HepG2 (cell line): ENCODE results near the gene TAS1R3. TPM values are rescaled to one million over a fixed set of nuclear protein-coding genes. Genes with fewer than 3 reads are reported as not detected.
A peak's percentile ranks its signal among the peaks of the same experiment; 100 is the strongest.

Experiments
- FOXJ3 ChIP-seq: sonication (generic); formaldehyde crosslinking; IDR thresholded peaks from 2 replicates; pipeline ENCODE4 v1.4.0; 2020; ENCODE audit warnings: missing genetic modification reagents, mild to moderate bottlenecking, borderline replicate concordance
- FOXK1 ChIP-seq: sonication (generic); formaldehyde crosslinking; IDR thresholded peaks from 2 replicates; pipeline ENCODE4 v1.4.0; 2020; ENCODE audit warnings: low read depth, missing genetic modification reagents, borderline replicate concordance
- GABPA ChIP-seq, 2 experiments: IDR thresholded peaks; 2 replicates each; pipeline ENCODE4 v1.6.1; 2011 to 2016; ENCODE audit warnings: low read depth in 2 of 2, low read length in 1 of 2, missing biosample characterization in 1 of 2, missing genetic modification characterization in 1 of 2
- GPN1 ChIP-seq: sonication (generic); formaldehyde crosslinking; IDR thresholded peaks from 2 replicates; pipeline ENCODE4 v1.5.1; 2020; ENCODE audit warnings: missing genetic modification reagents, borderline replicate concordance
- HMG20A ChIP-seq: IDR thresholded peaks from 2 replicates; pipeline ENCODE4 v1.6.1; 2016; ENCODE audit warnings: borderline replicate concordance
- MAFK ChIP-seq, 2 experiments: IDR thresholded peaks in 1 of 2; conservative IDR thresholded peaks in 1 of 2; 2 replicates each; pipeline ENCODE4 v1.6.1; 2011; ENCODE audit warnings: improper control_type of control experiment in 2 of 2, low read length in 2 of 2
- MTA1 ChIP-seq: sonication (generic); formaldehyde crosslinking; IDR thresholded peaks from 2 replicates; pipeline ENCODE4 v1.4.0; 2020; ENCODE audit warnings: missing genetic modification reagents, mild to moderate bottlenecking, borderline replicate concordance
- NCOA1 ChIP-seq: sonication (generic); formaldehyde crosslinking; IDR thresholded peaks from 2 replicates; pipeline ENCODE4 v1.9.0; 2021; ENCODE audit warnings: missing genetic modification reagents
- NCOA2 ChIP-seq: sonication (generic); formaldehyde crosslinking; IDR thresholded peaks from 2 replicates; pipeline ENCODE4 v1.8.0; 2022; ENCODE audit warnings: inconsistent platforms
- NR2F1 ChIP-seq, 2 experiments: fragments of 450-650 bp in 1 of 2; formaldehyde crosslinking in 1 of 2; IDR thresholded peaks; 2 replicates each; pipeline versions ENCODE4 v1.5.0 to v1.6.1; 2016 to 2020; ENCODE audit warnings: mild to moderate bottlenecking in 1 of 2, missing compliant biosample characterization in 1 of 2, missing genetic modification reagents in 1 of 2, moderate library complexity in 1 of 2
- RARA ChIP-seq: IDR thresholded peaks from 2 replicates; pipeline ENCODE4 v1.6.1; 2016; ENCODE audit warnings: missing genetic modification reagents, missing compliant biosample characterization
- REXO4 ChIP-seq: sonication (generic); formaldehyde crosslinking; IDR thresholded peaks from 2 replicates; pipeline ENCODE4 v1.8.0; 2022; ENCODE audit warnings: missing genetic modification reagents, mild to moderate bottlenecking, borderline replicate concordance
- SMYD3 ChIP-seq: sonication (generic); formaldehyde crosslinking; IDR thresholded peaks from 2 replicates; pipeline ENCODE4 v1.8.1; 2023; ENCODE audit warnings: mild to moderate bottlenecking, missing genetic modification reagents
- SNAPC5 ChIP-seq: sonication (generic); formaldehyde crosslinking; IDR thresholded peaks from 2 replicates; pipeline ENCODE4 v1.8.1; 2023; ENCODE audit warnings: mild to moderate bottlenecking, missing genetic modification reagents, borderline replicate concordance
- SP1 ChIP-seq, 2 experiments: fragments of 450-650 bp in 1 of 2; sonication (generic) in 1 of 2; formaldehyde crosslinking in 1 of 2; IDR thresholded peaks; 2 replicates each; pipeline versions ENCODE4 v1.4.0 to v1.6.1; 2016 to 2020; ENCODE audit warnings: missing genetic modification reagents in 1 of 2
- TBL1XR1 ChIP-seq: fragments of 150-350 bp; IDR thresholded peaks from 2 replicates; pipeline ENCODE4 v1.6.1; 2014; ENCODE audit warnings: borderline replicate concordance, low read length; ENCODE audit not compliant: partially characterized antibody
- U2AF1 ChIP-seq: fragments of 200-400 bp; formaldehyde crosslinking; optimal IDR thresholded peaks from 2 replicates; pipeline ENCODE3; 2017; ENCODE audit warnings: mild to moderate bottlenecking, low read depth, low read length
- ZBTB44 ChIP-seq: sonication (generic); formaldehyde crosslinking; IDR thresholded peaks from 2 replicates; pipeline ENCODE4 v1.4.0; 2020; ENCODE audit warnings: missing genetic modification reagents
- ZNF138 ChIP-seq: sonication (generic); formaldehyde crosslinking; IDR thresholded peaks from 2 replicates; pipeline ENCODE4 v1.5.0; 2020; ENCODE audit warnings: mild to moderate bottlenecking, low read depth, missing genetic modification reagents
- ZNF20 ChIP-seq: sonication (generic); formaldehyde crosslinking; IDR thresholded peaks from 2 replicates; pipeline ENCODE4 v1.4.0; 2020; ENCODE audit warnings: mild to moderate bottlenecking, moderate library complexity, missing genetic modification reagents
- ZNF329 ChIP-seq: sonication (generic); formaldehyde crosslinking; IDR thresholded peaks from 2 replicates; pipeline ENCODE4 v1.9.0; 2021; ENCODE audit warnings: low read depth, mild to moderate bottlenecking, missing genetic modification reagents
- ZNF550 ChIP-seq: sonication (generic); formaldehyde crosslinking; IDR thresholded peaks from 2 replicates; pipeline ENCODE4 v1.4.0; 2020; ENCODE audit warnings: mild to moderate bottlenecking, missing genetic modification reagents, borderline replicate concordance
- ZNF800 ChIP-seq: sonication (generic); formaldehyde crosslinking; IDR thresholded peaks from 2 replicates; pipeline ENCODE4 v1.4.0; 2020; ENCODE audit warnings: missing genetic modification reagents
- ZSCAN31 ChIP-seq: sonication (generic); formaldehyde crosslinking; IDR thresholded peaks from 2 replicates; pipeline ENCODE4 v1.5.0; 2020; ENCODE audit warnings: low read depth, mild to moderate bottlenecking, missing genetic modification reagents
- polyA plus RNA-seq, 8 experiments: library from polyadenylated mRNA; depleted of rRNA in 3 of 8; stranded (reverse) in 7 of 8; unstranded in 1 of 8; fragments of >200 nt; fragmentation: Illumina TruSeq in 4 of 8; extraction: Trizol in 4 of 8; gene quantifications; 2 replicates each; pipeline versions ENCODE4 v1.2.1 to v1.2.3, GENCODE V29; 2011 to 2016; ENCODE audit warnings: low read depth in 4 of 8, missing spikeins in 1 of 8, mixed read lengths in 1 of 8; ENCODE audit not compliant: insufficient read depth in 1 of 8
- total RNA-seq, 5 experiments: library from RNA; depleted of rRNA; stranded (reverse); fragments of >200 nt; fragmentation: Illumina TruSeq; extraction: Trizol; gene quantifications; 2 replicates each; pipeline ENCODE4 v1.2.3, GENCODE V29; 2016; ENCODE audit warnings: low read depth in 1 of 5

TAS1R3 gene
- total and polyA plus RNA-seq, 2 of the 13 experiments (the other 11 are each of a cell fraction or from before 2014, with no cell fraction given), result 0.13 to 0.15 TPM

GRCh38 chr1:1324524-1325287, 6.4 kb upstream of the TAS1R3 start, which contains the start of the genes CPTP and INTS11 (continued):
- TF ChIP-seq HMG20A (CRISPR knock-in tag) (no peak), ZNF20 (CRISPR knock-in tag) (no peak), SMYD3 (CRISPR knock-in tag) (no peak), ZBTB44 (CRISPR knock-in tag) (no peak), SNAPC5 (CRISPR knock-in tag) (no peak), U2AF1 (no peak), ZNF329 (peak; percentile 73; the same call in 1 of the 2 replicates), RARA (CRISPR knock-in tag) (0 out of 2 replicates have a peak, but pooled peaks have one; percentile 20), SP1 (IDR thresholded peaks at IDR 0.05) (no peak), SP1 (CRISPR knock-in tag; IDR thresholded peaks at IDR 0.05) (peak; percentile 20; the same call in 1 of the 2 replicates), MAFK (conservative IDR thresholded peaks at IDR 0.05 in 1 of 2, IDR thresholded peaks at IDR 0.05 in 1 of 2; ENCODE audit: low read length in 2 of 2) (no peak), GPN1 (CRISPR knock-in tag) (no peak), REXO4 (CRISPR knock-in tag) (no peak), NCOA2 (CRISPR knock-in tag) (0 out of 2 replicates have a peak, but pooled peaks have one; percentile 10), NR2F1 (CRISPR knock-in tag; IDR thresholded peaks at IDR 0.05) (peak; percentile 46 to 48; a peak in 1 of 4 replicates), MTA1 (CRISPR knock-in tag) (peak; percentile 75; the same call in 1 of the 2 replicates), ZNF138 (CRISPR knock-in tag) (0 out of 2 replicates have a peak, but pooled peaks have one; percentile 70), ZSCAN31 (peak; percentile 84), TBL1XR1 (no peak), ZNF550 (CRISPR knock-in tag) (no peak), FOXK1 (CRISPR knock-in tag) (no peak), ZNF800 (CRISPR knock-in tag) (peak; percentile 33; the same call in 1 of the 2 replicates), GABPA (IDR thresholded peaks at IDR 0.05; ENCODE audit: low read depth, low read length) (no peak), GABPA (CRISPR knock-in tag; IDR thresholded peaks at IDR 0.05; ENCODE audit: low read depth) (peak; percentile 91), NCOA1 (peak; percentile 30; the same call in 1 of the 2 replicates), FOXJ3 (CRISPR knock-in tag) (no peak)
